GM18907 (cell line): ENCODE data around the gene CCDC32.

Source experiments
- ATAC-seq: cut with Tn5 transposase; IDR thresholded peaks from one replicate; pipeline ENCODE4 v1.9.1; 2021; ENCODE audit warnings: mild to moderate bottlenecking, moderate library complexity; ENCODE audit not compliant: unreplicated experiment

Gene CCDC32

DNA sequence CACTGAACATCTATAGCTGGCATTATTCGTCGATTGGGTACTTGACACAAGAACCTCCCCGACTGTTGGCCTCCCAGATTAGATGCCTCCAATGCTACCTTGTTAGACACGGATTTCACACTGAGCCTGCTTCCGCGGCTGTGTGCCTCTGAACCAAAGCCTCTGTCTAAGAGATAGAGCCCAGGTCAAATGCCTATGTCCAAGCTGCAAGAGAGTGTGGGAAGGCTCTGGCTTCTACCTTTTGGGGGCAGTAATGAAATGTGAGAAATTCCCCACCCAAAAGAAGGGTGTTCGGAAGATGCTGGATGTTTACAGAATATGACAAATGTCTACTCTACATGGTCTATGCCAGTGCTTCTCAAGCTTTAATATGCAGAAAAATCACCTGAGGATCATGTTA is 2.3 kb upstream of the CCDC32 start:
- ATAC-seq: no peak

DNA sequence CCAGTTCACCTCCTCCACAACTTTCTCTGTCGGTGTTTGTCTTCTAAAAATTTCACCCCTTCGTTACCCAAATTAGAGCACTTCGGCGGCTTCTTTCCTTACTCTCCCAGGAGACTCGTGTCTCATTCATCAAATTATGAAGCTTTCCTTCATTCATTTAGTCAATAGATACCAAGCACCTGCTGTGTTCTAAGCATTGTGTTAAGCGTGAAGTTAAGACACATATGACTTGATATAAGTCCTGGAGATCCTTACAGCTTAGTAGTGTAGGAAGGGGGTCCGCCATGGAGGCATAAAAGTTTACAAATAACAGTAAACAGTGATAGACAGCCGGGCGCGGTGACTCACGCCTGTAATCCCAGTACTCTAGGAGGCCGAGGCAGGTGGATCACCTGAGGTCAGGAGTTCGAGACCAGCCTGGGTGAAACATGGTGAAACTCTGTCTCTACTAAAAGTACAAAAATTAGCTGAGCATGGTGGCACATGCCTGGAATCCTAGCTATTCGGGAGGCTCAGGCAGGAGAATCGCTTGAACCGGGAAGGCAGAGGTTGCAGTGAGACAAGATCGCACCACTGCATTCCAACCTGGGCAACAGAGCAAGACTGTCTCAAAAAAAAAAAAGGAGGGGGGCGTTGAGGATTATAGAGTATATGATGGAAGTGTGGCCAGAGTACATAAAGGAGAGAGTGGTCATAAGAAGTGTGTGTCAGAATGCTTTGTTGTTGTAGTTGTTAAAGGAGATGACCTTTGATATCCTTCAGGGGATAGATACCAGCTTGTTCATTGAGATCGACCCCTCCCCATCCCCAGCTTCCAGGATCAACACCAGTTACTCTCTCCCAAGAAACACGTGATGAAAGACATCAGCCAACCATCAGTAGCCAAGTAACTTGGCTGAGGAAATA is 744 bp upstream of the CCDC32 start:
- no peak for ATAC-seq

DNA sequence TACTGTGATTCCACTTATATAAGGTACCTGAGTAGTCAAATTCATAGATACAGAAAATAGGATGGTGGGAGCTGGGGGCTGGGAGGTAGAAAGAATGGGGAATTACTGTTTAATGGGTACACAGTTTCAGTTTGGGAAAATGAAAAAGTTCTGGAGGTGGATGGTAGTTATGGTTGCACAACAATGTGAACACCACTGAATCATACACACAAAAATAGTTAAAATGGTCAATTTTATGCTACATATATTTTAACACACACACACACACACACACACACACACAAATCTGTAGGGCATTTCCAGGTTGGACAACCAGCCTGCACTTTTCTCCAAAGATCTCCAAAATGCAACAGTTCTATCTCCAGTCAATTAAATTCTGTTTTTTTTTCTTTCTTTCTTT is 1.4 kb downstream of the CCDC32 start:
- ATAC-seq: no peak

DNA sequence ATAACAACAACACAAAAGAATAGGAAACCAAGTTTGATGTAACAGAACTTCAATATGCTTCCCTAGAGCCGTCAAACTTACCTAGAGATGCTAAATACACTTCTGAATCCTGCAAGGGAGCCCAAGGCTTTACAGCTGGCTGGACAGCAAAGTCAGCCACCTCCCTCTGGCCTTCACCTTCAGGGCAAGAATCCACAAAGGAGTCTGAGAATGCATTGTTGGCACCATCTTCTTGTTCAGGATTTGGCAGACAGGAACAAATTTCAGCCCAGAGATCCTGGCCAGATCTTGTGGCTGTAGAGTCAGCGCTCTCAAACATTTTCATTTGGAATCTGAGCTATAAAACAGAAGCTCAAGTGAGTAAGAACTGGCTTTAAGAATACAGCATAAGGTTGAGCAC is 2.2 kb downstream of the CCDC32 start:
- ATAC-seq: no peak

DNA sequence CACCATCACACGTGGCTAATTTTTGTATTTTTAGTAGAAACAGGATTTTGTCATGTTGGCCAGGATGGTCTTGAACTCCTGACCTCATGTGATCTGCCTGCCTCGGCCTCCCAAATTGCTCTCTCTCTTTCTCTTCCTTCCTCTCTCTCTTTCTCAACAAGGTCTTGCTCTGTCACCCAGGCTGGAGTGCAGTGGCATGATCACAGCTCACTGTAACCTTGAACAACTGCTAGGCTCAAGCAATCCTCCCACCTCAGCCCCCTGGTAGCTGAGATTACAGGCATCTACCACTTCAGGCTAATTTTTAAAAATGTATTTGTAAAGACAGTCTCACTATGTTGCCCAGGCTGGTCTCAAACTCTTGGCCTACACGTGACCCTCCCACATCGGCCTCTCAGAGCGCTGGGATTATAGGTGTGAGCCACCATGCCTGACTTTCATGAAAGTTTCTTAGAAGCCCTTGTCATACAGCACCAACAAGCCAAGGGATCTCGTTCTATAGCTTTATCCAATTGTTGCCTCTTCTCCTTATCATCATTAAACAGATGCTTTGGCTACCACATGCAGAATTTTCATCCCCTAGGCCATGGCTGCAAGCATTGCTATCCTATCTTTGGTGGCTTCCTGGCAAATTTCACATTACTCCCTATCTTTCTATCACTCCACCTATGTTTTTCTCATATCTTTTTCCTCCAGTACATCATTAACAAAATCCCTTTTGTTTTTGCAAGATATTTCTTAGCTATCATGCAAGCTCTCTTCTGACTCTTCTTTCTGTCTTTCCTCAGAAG is 5.7 kb downstream of the CCDC32 start:
- no peak for ATAC-seq

DNA sequence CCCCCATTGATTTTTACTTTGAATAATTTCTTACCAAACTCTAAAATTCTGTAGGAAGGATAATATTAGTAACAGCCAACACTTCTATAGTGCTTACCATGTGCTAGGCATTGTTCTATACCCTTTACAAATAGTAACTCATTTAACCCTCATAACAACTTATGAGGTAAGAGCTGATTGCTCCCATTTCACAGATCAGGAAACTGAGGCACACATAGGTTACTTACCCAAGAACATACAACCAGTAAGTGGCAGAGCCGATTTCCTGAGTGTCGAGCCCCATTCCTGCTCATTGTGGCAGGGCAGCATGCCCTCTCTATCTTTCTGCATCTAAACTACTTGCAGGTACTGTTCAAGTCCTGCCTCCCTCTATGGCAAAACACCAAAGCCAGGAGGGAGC is 9.0 kb downstream of the CCDC32 start:
- ATAC-seq: no peak

DNA sequence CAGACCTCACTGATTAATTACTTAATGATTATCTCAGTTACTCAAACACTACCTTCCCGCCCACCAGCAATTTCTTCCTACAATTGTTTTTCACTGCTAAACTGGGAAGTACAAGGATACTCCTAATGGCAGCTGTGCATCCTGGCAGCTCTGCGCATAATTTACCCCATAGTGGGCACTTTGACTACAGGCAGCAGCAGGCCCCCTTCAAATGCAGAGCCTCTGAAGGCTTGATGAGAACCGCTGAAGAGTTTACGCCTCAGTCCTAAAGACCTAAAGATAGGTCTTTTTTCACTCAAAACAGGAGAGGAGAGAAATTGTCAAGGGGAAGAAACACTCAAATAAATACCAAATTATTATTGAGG is 10.7 kb downstream of the CCDC32 start:
- ATAC-seq: no peak

DNA sequence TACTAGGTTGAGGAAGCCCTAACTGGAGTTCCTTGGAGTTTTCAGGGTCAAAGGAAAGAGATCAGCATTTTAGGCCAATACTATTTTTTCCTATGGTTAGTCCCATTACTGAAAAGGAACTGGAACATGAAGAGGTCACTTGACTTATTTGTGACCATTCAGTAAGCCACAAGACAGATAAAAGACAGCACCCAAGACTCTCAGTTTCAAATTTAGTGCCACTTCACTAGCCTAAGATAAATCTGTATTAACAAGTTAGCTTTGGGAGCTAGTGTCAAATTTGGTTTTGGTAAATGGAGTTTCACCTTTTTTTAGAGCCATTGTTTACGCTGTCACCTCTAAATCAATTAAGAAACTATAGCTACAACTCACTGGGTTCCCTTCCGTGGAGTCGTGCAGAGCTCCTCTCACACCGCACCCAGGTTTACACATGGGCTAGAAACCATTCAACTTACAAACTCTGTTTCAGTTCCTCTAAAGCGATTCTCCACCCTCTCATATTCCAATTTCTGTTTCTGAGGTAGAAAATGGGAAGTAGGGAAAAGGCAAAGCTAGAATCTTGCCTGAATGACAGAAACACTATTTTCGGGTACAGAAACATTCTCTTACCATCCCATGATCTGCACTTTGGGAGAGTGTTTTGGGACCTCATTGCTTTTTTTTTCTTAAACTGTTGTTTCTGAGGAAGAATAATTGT is 14.4 kb downstream of the CCDC32 start:
- peak; percentile 76 for ATAC-seq

DNA sequence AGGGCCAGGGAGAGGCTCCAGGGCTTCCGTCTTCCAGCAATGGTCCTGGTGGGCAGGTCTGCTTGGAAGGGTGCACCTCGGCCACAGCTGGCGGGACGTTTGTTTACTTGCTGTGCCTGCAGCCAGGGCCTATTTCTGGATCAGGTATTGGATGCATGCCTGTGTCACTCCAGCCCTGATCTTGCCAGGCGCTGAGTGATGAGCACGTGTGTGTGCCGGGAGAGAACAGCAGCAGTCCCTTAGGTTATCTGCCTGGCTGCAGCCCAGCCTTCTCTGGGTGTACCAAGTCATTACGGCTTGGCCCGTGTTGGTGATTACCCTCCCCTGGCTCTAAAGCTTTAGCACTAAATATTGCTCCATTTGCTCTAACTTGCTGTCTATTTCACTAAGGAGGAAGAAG is 14.9 kb downstream of the CCDC32 start:
- no peak for ATAC-seq

DNA sequence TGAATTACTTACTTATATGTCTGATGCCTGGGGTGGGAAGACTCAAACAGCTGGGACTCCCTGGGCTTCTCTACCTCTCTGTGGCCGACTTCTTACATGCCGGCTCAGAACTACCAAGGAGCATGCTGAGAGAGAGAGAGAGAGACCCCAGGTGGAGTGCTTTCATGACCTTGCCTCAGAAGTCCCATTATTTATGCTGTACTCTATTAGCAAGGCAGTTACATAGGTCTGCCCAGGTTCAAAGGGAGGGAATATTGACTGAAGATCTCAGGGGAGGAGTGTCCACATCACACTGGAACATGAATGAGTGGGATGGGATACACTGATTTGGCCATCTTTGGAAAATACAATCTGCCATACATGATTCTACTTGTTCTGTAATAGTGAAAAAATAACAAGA is 16.2 kb downstream of the CCDC32 start:
- no peak for ATAC-seq

DNA sequence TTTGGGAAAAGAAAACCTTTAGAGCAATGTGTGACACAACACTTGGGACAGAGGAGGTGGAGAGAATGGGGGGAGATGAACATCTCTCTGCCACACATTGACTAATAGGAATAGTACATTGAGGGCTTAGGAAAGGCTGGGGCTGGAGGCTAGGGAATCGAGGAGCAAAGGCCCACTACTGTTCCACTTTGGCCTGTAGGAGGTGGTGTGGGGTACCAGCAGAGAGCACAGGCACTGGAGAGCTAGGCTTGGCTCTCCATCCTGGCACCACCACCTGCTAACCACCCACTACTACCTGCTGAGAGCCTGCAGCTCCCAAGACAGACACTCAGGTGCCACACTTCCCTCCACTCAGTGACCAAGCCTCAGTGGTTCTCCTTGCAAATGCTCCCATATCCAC is 19.4 kb downstream of the CCDC32 start:
- no peak for ATAC-seq

DNA sequence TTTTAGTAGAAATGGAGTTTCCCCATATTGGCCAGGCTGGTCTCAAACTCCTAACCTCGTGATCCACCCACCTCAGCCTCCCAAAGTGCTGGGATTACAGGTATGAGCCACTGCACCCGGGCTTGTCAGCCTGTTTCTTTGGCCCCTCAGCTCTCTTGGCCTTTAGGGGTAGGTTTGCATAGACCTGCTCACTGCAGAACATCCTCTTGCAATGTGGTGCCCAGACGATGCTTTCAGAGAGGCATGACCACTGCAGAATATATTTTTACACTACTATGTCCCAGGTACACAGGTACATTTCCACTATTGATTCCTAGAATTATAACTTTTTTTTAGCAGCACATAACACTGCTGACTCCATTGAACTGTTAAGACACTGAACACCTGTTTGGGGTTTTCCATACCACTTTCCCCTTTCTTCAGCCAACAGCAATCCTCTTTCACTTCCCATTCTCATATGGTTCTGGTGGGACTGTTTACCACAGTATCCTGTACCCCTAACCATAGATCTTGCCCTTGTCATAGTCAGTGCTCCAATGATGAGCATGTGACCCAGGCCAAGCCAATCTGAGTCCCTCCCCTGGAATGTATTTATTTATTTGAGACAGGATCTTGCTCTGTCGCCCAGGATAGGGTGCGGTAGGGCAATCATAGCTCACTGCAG is 21.1 kb downstream of the CCDC32 start:
- ATAC-seq: peak; percentile 68

DNA sequence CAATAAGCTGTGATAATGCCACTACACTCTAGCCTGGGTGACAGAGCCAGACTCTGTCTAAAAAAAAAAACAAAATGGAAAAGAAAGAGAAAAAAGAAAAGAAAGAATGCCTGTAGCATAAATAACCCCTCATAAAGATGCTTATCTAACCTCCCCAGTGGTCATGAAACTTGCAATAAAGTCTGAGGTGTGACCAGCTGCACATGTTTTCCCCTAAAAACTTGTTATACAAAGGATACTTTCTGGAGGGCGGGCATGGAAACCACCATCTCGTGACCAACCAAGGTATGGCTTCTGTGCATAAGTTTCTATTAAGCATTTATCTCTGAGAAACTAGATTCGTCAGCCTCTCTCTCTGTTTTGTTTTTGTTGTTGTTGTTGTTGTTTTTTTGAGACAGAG is 21.8 kb downstream of the CCDC32 start:
- ATAC-seq: peak; percentile 40

DNA sequence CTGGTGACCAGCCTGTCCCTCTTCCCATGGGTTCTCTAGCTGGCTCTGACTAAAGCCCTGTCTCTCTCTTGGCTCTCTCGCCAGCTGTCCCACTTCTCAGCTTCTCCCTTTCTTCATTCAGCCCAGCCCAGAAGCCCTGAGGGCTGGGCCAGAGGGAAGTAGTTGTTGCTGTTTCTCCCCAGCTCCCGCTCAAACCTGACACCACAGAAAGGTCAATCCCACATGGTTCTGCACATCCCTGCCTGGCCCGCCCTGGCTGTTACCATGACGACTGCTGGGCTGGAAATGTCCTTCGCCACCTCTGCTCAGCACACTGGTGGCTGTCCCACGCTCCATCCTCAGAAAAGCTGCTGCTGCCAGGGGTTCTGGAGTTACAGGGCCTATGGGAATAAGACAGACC is 25.9 kb downstream of the CCDC32 start:
- no peak for ATAC-seq

DNA sequence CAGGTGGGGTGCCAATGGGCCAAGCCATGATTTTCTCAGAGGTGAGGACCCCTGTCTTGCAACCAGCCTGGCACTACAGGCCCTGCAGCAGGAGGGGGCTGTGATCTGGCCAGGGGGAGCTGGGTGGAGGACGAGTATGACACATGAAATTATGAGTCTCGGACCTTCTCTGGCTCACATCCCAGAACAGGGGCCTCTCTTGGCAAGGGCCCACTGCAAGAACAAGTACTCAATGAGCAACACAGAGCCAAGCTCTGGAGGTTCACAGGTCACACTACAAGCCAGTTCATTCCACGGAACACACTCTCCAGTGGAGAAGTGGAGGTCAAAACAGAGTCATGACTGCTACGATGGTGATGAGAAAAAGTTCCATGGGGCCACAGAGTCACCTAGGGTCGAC is 28.3 kb downstream of the CCDC32 start:
- no peak for ATAC-seq

DNA sequence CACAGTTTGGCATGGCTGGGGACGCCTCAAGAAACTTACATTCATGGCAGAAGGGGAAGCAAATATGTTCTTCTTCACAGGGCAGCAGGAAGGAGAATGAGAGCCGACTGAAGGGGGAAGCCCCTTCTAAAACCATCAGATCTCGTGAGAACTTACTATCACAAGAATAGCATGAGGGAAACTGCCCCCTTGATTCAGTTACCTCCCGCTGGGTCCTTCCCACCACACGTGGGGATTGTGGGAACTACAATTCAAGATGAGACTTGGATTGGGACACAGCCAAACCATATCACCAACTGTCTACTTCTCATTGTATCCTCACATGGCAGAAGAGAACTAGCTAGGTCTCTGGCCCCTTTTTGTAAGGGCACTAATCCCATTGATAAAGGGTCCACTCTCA is 30.5 kb downstream of the CCDC32 start:
- no peak for ATAC-seq

DNA sequence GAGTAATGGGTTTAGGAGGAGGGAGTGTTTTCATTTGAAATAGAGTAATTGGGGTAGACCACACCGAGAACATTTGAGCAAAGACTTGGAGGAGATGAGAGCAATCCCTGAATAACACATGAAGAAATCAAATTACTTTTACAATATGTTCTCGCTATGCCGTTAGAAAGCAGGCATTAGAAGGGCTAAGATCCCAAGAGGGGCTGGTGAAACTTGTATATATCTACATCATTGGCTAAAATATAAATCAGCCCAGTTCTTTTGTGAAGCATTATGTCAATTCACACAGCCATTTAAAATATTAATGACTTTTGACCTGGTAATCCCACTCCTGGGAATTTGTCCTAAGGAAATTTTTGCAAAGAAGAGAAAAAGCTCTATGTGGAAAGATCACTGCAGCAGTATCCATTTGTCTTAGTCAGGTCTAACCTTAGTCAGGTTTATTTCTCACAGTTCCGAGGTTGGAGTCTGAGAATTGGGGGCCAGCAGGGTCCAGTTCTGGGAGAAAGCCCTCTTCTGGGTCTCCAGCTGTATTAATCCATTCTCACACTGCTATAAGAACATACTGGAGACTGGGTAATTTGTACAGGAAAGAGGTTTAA is 31.0 kb downstream of the CCDC32 start:
- no peak for ATAC-seq

DNA sequence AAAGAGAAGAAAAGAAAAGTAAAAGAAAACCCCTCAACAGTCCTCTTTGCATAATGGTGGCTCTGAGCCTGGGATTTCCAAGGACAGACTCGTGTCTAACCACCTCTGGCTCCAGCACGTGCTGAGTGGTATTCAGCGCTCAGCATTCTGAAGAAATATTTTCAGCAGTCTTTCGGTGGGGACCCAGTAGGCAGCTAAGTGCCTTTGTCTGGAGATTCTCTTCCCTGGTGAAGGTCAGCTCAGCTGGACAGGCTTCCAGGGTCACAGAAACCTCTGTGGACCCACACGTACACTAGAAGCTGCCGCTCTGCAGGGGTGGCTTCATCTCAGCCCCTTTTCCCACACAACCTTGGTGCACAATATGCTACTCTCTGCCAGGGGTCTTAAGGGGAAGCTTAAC is 36.0 kb downstream of the CCDC32 start:
- ATAC-seq: no peak

DNA sequence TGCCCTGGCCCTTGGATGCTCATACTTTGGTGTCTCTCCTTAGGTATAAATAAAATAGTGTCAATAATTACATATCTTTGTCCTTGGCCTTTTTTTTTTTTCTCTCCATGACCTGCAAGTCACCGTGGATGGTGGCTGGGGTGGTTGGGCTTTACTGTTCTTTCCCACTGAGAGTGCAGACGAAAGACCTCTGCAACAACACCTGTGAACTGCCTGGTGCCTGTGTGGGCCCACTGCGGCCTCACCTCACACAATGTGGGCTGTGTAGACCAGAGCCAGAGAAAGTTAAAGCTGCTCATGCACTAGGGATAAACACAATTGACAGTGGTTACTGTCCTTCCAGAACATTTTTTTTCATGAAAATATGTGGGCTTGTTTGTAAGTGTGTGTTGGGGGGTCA is 39.0 kb downstream of the CCDC32 start:
- ATAC-seq: no peak

DNA sequence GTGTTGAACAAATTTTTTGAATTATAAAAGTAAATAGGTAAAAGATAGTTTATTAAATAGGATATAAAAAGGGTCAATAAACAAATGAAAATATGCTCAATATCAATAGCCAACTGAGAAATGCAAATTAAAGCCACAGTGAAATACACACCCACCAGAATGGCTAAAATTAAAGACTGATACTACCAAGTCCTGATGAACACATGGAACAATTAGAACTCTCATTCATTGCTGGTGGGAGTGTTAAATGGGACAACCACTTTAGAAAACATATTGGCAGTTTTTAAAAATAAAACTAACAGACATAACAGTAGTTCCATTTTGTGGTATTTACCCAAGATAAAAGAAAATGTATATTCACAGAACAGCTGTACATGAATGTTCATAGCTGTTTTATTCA is 41.2 kb downstream of the CCDC32 start:
- no peak for ATAC-seq

DNA sequence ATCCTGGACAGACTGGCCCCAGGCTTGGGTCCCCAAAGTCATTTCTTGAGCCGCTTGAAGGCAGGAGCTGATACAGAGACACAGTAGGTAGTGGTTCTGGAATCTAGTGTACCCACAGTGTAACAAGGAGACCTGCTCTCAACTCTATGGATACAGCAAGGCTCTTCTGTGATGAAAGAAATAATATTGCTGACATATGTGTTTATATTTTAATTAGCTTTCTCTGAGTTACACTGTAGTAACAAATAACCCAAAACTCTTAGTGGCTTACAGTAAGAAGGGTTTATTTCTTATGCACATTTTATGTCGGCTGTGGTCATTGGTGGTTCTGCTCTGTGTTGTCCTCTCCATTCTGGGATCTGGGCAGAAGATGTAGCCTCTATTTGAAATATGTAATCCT is 48.5 kb downstream of the CCDC32 start:
- ATAC-seq: no peak
